ENCODE measurements around the gene FRMD3. TPM values are rescaled to one million over a fixed set of nuclear protein-coding genes. Genes with fewer than 3 reads are reported as not detected.
A peak's percentile ranks its signal among the peaks of the same experiment; 100 is the strongest.

FRMD3 gene
- total and polyA plus RNA-seq, 11 donors: 28.9 to 195 (median 82.4) TPM

DNA sequence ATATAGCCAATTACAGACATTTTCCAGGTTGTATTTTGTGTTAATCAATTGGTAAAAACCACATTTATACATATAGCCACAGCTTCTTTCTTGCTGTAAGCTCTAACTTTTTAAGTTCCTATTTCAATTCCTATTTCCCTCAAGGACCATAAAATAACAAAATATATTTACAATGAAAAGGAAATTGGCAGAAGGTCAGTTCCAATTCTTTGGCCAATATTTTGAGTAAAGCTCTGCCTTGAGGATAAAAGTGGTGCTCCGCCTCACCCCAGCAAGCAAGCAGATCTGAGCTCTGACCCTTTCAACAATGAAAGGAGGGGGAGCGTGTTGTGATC lies 271.9 kb downstream of the FRMD3 start:
- intact Hi-C loops (cut with DNase I): loop anchor here in 2 of 10 donors (5.0 kb wide), 1 partner anchor 34 kb away; no protein-coding TSS in a partner anchor
- TF ChIP-seq POLR2A (IDR thresholded peaks at IDR 0.05): no peak
- TF ChIP-seq, protein P1, sequence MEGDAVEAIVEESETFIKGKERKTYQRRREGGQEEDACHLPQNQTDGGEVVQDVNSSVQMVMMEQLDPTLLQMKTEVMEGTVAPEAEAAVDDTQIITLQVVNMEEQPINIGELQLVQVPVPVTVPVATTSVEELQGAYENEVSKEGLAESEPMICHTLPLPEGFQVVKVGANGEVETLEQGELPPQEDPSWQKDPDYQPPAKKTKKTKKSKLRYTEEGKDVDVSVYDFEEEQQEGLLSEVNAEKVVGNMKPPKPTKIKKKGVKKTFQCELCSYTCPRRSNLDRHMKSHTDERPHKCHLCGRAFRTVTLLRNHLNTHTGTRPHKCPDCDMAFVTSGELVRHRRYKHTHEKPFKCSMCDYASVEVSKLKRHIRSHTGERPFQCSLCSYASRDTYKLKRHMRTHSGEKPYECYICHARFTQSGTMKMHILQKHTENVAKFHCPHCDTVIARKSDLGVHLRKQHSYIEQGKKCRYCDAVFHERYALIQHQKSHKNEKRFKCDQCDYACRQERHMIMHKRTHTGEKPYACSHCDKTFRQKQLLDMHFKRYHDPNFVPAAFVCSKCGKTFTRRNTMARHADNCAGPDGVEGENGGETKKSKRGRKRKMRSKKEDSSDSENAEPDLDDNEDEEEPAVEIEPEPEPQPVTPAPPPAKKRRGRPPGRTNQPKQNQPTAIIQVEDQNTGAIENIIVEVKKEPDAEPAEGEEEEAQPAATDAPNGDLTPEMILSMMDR (IDR thresholded peaks at IDR 0.05): no peak
- ATAC-seq: no peak
- Histone ChIP-seq H3K27ac (peak overlapping the region; percentile 66 to 93 (median 81)), H3K4me3 (peak overlapping the region in 11 of 12 donors; percentile 16 to 54 (median 46)), H3K27me3 (no peaks in the 10 kb centered on the region), H3K4me1 (peaks cover 2 to 69% (median 31%) of the 10 kb centered on the region in 12 donors), H3K9me3 (no peaks in the 10 kb centered on the region), H3K36me3 (no peaks in the 10 kb centered on the region)
- WGBS, 4 donors: 14 to 45% (median 23%) methylated on average over 2 of the region's 2 CpGs
- DNase-seq: no peak

DNA sequence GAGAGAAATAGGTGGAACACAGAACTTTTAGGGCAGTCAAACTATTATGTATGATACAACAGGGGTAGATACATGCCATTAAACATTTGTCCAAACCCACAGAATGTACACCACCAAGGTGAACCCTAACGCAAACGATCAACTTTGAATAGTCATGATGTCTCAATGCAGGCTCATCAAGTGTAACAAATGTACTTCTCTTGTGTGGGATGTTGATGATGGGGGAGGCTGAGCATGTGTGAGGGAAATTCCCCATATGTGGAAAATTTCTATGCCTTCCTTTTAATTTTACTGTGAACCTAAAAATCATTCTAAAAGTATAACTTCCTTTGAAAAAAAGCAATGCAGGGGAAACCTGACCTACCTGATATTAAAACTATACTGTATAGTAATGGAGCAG lies 273.9 kb downstream of the FRMD3 start:
- no peak for TF ChIP-seq POLR2A (IDR thresholded peaks at IDR 0.05)
- WGBS, 4 donors: 50 to 75% (median 66%) methylated on average over 2 of the region's 2 CpGs
- H3K4me1 ChIP-seq: peaks cover 0 to 64% (median 21%) of the 10 kb centered on the region in 12 donors
- no peaks in the 10 kb centered on the region for H3K9me3 ChIP-seq
- no peak for DNase-seq
- intact Hi-C loops (cut with DNase I): no loop called here
- no peaks in the 10 kb centered on the region for H3K27me3 ChIP-seq
- peak overlapping the region in 5 of 12 donors; percentile 2 to 87 (median 10) for H3K27ac ChIP-seq
- H3K36me3 ChIP-seq: no peaks in the 10 kb centered on the region
- H3K4me3 ChIP-seq: peak overlapping the region in 6 of 12 donors; percentile 6 to 54 (median 48)
- no peak for ATAC-seq

DNA sequence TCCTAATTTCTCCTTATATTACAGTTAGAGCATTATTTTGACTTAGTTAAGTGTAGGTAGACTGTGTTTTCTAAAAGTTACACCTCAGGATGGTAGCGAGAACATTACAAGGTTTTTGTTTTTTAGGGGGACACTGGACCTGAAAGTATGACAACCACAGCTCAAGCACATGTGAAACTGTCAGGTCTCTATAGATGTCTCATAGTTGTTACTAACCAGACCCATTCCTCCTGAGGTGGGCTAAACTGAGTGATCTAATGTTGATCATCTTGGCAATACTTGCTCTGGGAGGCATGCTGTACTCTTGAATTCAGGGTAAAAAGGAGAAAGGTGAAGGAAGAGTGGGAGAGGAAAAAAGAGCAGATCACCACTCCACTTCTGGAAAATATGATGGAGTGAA lies 278.6 kb downstream of the FRMD3 start:
- Histone ChIP-seq H3K4me3 (no peak overlapping the region), H3K9me3 (peaks cover 0 to 12% (median 0%) of the 10 kb centered on the region in 12 donors), H3K36me3 (no peaks in the 10 kb centered on the region), H3K27me3 (no peaks in the 10 kb centered on the region), H3K27ac (no peak overlapping the region), H3K4me1 (peaks cover 0 to 46% (median 7%) of the 10 kb centered on the region in 12 donors)
- DNase-seq (no peak), ATAC-seq (no peak)
- 98 to 100% (median 100%) methylated on average over 1 of the region's 1 CpG for WGBS, 4 donors
- intact Hi-C loops (cut with DNase I): no loop called here
- no peak for TF ChIP-seq POLR2A (IDR thresholded peaks at IDR 0.05)
- TF ChIP-seq, protein P1 (IDR thresholded peaks at IDR 0.05): no peak

DNA sequence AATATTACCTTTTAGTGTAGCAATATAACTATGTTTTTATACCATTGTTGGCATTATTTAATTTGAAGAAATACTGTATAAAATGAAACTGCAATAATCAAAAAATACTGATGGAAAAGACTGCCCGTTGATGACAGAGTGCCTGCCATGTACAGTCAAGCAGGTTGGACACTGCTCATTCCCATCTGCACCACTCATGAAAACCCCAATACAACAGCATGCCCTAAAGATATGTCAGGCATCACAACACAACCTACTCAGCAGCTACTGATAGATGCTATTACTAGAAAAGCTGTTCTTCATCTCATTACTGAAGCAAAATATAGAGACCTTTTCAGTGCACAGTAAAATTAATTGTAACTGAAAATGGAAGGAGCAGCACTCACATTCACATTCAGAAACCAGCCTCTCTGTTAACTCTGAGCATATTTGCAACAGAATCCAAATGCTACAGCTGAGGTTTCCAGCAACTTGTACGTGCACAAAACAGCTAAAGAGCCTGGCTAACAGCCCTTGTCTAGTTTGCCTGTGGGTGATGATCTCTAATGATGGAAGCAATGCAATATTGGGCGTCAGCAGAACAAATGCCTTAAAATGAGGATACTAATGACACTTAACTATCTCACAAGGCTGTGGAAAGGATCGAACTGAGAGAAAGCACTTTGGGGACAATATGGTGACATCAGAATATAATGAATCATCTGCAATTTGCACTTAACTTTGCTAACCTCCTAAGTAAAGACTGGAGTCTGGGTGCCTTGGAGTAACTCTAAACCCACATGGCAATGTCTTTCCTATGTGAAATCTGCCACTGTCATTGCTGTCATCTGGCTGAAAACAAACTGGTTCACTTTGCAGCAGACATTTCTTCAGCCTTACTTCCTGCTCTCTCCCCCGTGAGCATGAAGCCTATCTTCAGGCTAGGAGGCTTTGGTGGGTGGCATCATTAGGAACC lies 280.0 kb downstream of the FRMD3 start:
- H3K9me3 ChIP-seq: peaks cover 0 to 13% (median 0%) of the 10 kb centered on the region in 12 donors
- no peak for TF ChIP-seq POLR2A (IDR thresholded peaks at IDR 0.05)
- TF ChIP-seq, protein P1 (IDR thresholded peaks at IDR 0.05): no peak
- ATAC-seq: peak in 3 of 4 donors; percentile 6 to 73 (median 49)
- no peak for DNase-seq
- intact Hi-C loops (cut with DNase I): no loop called here
- WGBS, 4 donors: 44 to 57% (median 56%) methylated on average over 5 of the region's 5 CpGs
- H3K4me1 ChIP-seq: peaks cover 0 to 40% (median 7%) of the 10 kb centered on the region in 12 donors
- peak overlapping the region in 2 of 12 donors; percentile 28 to 42 for H3K27ac ChIP-seq
- no peak overlapping the region for H3K4me3 ChIP-seq
- H3K36me3 ChIP-seq: no peaks in the 10 kb centered on the region
- no peaks in the 10 kb centered on the region for H3K27me3 ChIP-seq
